SJSA1 (cell line): Measurements from ENCODE around the gene OR2T11. TPM values are rescaled to one million over a fixed set of nuclear protein-coding genes. Genes with fewer than 3 reads are reported as not detected.

Source experiments
- DNase-seq, 2 experiments: peaks; one replicate each; pipeline ENCODE4 v3.0.0-alpha.2; 2015 to 2020; ENCODE audit warnings: low spot score in 2 of 2, low read depth in 1 of 2
- H3K27ac ChIP-seq: fragments of 250-450 bp; sonication (Bioruptor Pico); 2 replicates; pipeline ENCODE4 v1.5.1; 2020; ENCODE audit warnings: mild to moderate bottlenecking, moderate library complexity
- H3K27me3 ChIP-seq: fragments of 250-450 bp; sonication (Bioruptor Pico); replicated peaks from 2 replicates; pipeline ENCODE4 v1.5.1; 2020; ENCODE audit warnings: mild to moderate bottlenecking, moderate library complexity
- H3K36me3 ChIP-seq: fragments of 250-450 bp; sonication (Bioruptor Pico); 2 replicates; pipeline ENCODE4 v1.5.1; 2020; ENCODE audit warnings: mild to moderate bottlenecking
- H3K4me1 ChIP-seq: fragments of 250-450 bp; sonication (Bioruptor Pico); replicated peaks from 2 replicates; pipeline ENCODE4 v1.6.1; 2021; ENCODE audit warnings: mild to moderate bottlenecking
- H3K4me3 ChIP-seq: fragments of 250-450 bp; sonication (Bioruptor Pico); 2 replicates; pipeline ENCODE4 v1.5.1; 2020; ENCODE audit warnings: mild to moderate bottlenecking
- H3K9me3 ChIP-seq: fragments of 250-450 bp; sonication (Bioruptor Pico); replicated peaks from 2 replicates; pipeline ENCODE4 v1.5.1; 2020; ENCODE audit warnings: mild to moderate bottlenecking
- total RNA-seq: library from RNA; depleted of rRNA; stranded (reverse); fragments of >200 nt; shearing (Covaris generic); gene quantifications from 2 replicates; pipeline ENCODE4 v1.2.3, GENCODE V29; 2014

Gene OR2T11
- total RNA-seq, 1 experiment from 2014 or later: not detected

DNA sequence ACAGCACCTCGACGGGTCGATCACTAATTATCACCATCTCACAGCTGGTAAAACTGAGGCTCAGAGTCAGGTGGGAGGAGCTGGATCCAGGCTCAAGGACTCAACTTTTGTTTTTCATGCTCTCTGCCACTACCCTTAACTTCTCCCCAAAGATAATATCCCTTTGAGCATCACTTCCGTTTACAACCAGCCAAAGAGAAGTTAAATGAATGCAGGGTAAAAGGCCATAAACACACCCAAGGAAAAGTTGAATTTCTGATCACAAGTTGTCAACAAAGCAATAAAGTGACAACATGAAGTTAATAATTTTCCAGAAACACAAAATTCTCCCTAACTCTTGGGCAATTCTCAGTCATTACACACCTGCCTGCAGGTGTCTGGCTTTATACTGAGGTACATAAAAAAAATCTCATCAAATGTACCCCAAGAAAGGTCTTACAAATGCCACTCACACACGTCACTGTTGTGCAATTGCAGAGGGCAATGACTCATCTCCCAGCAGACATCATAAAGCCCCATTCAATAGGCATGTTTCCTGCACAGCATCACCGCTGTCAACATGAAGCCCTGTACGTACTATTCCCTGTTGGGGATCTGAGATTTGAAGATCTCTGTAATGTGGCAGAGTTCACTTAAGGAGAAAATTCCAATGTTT is 3.4 kb downstream of the OR2T11 start:
- Histone ChIP-seq H3K27me3 (no peaks in the 10 kb centered on the region), H3K27ac (no peak overlapping the region), H3K36me3 (no peaks in the 10 kb centered on the region), H3K9me3 (no peaks in the 10 kb centered on the region), H3K4me1 (no peaks in the 10 kb centered on the region), H3K4me3 (no peak overlapping the region)
- no peak for DNase-seq

DNA sequence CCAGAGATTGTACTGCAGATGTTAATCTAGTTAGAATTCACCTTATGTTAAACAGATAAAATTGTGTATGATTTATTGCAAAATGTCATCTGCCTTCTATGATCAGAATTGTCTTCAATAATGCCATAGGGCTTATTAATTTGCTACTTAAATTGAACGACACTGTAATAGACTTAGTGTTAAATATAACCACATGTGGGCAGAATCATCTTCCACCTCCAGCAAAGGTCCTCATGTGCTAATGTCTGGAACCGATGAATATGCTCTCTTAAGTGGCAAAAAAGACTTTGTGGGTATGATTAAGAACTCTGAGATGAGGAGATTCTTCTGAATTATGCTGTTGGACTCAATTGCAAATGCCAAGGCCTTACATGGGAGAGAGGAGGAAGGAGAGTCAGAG is 4.3 kb downstream of the OR2T11 start:
- Histone ChIP-seq H3K36me3 (no peaks in the 10 kb centered on the region), H3K4me1 (no peaks in the 10 kb centered on the region), H3K4me3 (no peak overlapping the region), H3K27me3 (no peaks in the 10 kb centered on the region), H3K9me3 (no peaks in the 10 kb centered on the region), H3K27ac (no peak overlapping the region)
- DNase-seq: no peak

DNA sequence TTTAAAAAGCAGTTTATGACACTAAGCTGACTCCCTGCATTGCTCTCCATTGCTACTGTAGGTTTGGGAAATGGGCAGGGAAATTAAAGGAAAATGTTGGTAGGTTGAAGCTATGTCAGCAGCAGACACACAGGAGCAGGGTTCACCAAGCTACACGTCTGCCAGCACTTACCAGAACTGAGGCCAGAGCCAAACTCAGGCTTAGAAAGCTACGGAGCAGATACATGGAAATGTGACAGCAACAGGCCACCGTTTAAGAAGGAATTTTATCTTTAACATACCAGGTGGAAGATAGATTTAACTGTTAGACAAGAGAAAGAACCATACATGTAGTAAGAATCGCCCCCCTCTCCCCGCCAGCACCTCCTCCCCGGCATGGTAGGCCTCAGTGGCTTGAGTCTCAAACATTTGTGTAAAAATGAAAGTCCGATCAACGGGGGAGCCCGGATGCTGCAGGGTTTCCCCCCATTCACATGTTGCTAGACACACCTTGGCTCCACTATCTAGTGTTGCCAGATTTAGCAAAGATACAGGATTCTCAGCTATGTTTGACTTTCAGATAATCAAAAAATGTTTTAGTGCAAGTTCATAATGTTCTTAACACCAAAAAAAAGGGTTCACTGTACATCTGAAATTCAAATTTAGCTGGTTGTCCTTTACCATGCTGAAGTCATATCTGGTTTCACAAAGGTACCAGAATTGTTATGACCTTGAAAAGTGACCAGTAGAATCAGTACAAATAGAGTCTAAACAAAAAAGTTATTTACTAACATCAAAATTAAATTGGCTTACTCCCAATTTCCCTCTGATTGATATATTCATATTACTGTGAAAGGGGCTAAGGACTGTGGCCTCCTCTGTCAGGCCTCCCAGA is 6.7 kb downstream of the OR2T11 start:
- no peaks in the 10 kb centered on the region for H3K4me1 ChIP-seq
- no peak overlapping the region for H3K4me3 ChIP-seq
- no peak for DNase-seq
- H3K27ac ChIP-seq: no peak overlapping the region
- H3K9me3 ChIP-seq: no peaks in the 10 kb centered on the region
- H3K36me3 ChIP-seq: no peaks in the 10 kb centered on the region
- no peaks in the 10 kb centered on the region for H3K27me3 ChIP-seq

DNA sequence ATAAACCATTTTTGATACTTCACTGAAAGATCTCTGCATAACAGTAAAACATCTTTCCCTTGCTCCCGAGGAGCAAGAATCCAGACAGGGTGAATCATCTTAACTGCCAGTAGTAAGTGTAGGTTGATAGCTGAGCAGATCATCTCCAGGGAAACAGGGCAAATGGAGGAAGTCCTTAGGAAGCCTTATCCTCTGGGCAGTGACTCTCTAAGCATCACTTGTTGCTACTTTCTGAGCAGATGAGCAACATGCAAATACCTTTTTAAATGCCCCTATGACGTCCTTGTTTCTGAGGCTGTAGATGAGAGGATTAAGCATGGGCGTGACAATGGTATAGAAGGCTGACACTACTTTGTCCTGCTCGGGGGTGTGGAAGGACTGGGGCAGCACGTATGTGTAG is 8.9 kb downstream of the OR2T11 start:
- H3K27me3 ChIP-seq: no peaks in the 10 kb centered on the region
- H3K9me3 ChIP-seq: no peaks in the 10 kb centered on the region
- H3K4me3 ChIP-seq: no peak overlapping the region
- H3K27ac ChIP-seq: no peak overlapping the region
- no peak for DNase-seq
- H3K4me1 ChIP-seq: no peaks in the 10 kb centered on the region
- H3K36me3 ChIP-seq: no peaks in the 10 kb centered on the region

DNA sequence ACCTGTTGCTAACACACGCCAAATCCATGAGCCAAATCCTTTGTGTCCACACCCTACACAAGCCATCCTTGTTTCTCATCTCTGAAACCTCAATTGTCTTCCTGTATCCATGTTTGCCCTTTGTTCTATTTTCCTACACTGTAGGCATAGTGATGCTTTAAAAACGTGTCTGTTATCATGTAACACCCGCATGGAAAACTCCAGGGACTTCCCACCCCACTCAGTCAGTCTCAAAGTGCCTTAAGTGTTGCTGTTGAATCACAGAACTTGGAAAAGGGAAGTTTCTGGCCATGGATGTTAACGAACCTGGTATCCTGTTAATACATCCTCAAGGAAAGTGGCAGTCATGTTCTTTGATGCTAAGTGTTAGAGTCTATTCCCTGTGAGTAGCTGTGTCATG is 9.7 kb downstream of the OR2T11 start:
- Histone ChIP-seq H3K27ac (no peak overlapping the region), H3K27me3 (no peaks in the 10 kb centered on the region), H3K4me3 (no peak overlapping the region), H3K36me3 (no peaks in the 10 kb centered on the region), H3K4me1 (no peaks in the 10 kb centered on the region), H3K9me3 (no peaks in the 10 kb centered on the region)
- DNase-seq: no peak

DNA sequence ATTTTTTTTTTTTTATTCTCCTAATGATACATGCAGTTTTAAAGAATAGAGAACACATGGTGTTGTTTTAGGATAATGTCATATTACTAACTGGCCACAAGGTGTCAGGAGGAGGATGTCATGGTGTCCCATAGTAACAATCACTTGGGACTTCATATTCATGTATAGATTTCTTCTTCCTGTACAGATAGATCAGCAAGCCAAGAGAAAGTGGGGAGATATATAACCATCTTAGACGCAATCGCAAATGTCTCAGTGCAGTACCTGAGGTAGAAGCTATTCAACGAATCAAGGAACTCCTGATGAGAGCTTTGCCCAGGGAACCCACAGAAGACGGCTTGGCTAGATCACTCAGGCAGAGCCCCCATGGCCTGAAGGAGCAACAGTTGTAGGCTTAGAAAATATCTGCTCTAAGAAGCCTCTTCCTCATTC is 12.3 kb downstream of the OR2T11 start:
- H3K27me3 ChIP-seq: no peaks in the 10 kb centered on the region
- H3K4me3 ChIP-seq: no peak overlapping the region
- no peak overlapping the region for H3K27ac ChIP-seq
- H3K9me3 ChIP-seq: no peaks in the 10 kb centered on the region
- no peaks in the 10 kb centered on the region for H3K36me3 ChIP-seq
- H3K4me1 ChIP-seq: no peaks in the 10 kb centered on the region
- no peak for DNase-seq

DNA sequence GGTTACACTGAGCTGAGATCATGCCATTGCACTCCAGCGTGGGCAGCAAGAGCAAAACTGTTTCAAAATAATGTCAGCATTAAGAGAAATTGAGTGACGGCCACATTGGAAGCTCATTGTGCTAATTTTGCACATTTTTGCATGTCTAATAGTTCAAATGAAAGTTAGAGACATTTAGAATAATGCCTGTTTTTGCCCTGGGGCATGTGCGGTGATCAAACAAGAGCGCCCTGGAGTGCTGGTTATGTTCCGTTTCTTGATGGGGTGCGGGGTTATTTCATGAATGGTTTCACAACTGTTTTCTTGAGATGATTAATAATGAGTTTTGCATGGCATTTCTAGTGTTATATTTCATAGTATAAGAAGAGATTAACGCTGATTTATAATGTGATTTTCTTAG is 13.1 kb downstream of the OR2T11 start:
- H3K9me3 ChIP-seq: no peaks in the 10 kb centered on the region
- no peaks in the 10 kb centered on the region for H3K36me3 ChIP-seq
- no peak for DNase-seq
- no peaks in the 10 kb centered on the region for H3K4me1 ChIP-seq
- H3K27me3 ChIP-seq: no peaks in the 10 kb centered on the region
- no peak overlapping the region for H3K4me3 ChIP-seq
- H3K27ac ChIP-seq: no peak overlapping the region

DNA sequence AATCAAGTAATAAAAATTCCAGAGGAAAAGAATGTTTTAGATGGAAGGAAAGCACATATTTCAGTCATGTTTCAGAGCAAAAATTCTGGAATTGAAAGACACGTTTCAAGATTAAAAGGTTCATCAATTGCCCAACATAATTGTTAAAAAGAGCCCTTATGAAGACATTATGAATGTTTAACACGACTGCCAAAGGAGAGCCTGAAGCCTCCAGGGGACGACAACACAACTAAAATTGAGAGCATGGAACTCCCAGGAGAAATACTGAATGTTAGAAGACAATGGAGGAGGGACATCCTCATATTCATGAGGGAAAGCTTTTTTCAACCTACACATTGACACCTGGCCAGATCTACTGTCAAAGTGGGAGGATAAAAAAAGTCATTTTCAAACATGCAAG is 16.0 kb downstream of the OR2T11 start:
- DNase-seq: no peak
- no peaks in the 10 kb centered on the region for H3K9me3 ChIP-seq
- no peaks in the 10 kb centered on the region for H3K27me3 ChIP-seq
- H3K36me3 ChIP-seq: no peaks in the 10 kb centered on the region
- no peak overlapping the region for H3K27ac ChIP-seq
- no peak overlapping the region for H3K4me3 ChIP-seq
- H3K4me1 ChIP-seq: no peaks in the 10 kb centered on the region

DNA sequence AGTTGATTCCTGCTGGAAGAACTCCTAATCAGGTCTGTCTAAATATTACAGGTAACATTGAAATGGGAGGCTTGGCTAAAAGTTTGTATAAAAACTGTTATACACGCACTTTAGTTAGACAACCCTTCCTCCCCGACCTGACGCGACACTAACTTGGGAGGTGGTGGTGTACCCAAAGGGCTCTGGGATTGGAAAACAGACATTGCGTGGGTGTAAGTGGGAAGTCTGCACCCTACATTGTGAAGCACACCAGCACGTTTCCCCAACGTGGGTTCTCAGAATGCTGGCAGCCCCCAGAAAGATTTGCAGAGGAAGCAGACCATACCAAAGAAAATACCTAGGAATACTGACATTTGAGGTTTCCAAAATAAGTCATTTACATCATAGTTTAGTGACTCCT is 16.8 kb downstream of the OR2T11 start:
- Histone ChIP-seq H3K4me3 (no peak overlapping the region), H3K9me3 (no peaks in the 10 kb centered on the region), H3K27ac (no peak overlapping the region), H3K4me1 (no peaks in the 10 kb centered on the region), H3K36me3 (no peaks in the 10 kb centered on the region), H3K27me3 (no peaks in the 10 kb centered on the region)
- no peak for DNase-seq

DNA sequence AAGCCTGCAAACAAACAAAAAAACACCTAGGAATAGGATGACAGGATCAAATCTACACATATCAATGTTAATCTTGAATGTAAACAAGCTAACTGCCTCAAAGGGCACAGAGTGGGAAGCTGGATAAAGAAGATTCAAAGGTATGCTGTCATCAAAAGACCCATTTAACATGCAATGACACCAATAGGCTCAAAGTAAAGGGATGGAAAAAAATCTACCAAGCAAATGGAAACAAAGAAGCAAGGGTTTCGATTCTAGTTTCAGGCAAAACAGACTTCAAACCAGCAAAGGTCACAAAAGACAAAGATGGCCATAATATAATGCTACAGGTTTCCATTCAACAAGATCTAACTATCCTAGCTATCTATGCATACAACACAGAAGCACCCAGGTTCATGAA is 21.1 kb downstream of the OR2T11 start:
- Histone ChIP-seq H3K9me3 (no peaks in the 10 kb centered on the region), H3K4me3 (no peak overlapping the region), H3K4me1 (no peaks in the 10 kb centered on the region), H3K36me3 (no peaks in the 10 kb centered on the region), H3K27me3 (no peaks in the 10 kb centered on the region), H3K27ac (no peak overlapping the region)
- no peak for DNase-seq

DNA sequence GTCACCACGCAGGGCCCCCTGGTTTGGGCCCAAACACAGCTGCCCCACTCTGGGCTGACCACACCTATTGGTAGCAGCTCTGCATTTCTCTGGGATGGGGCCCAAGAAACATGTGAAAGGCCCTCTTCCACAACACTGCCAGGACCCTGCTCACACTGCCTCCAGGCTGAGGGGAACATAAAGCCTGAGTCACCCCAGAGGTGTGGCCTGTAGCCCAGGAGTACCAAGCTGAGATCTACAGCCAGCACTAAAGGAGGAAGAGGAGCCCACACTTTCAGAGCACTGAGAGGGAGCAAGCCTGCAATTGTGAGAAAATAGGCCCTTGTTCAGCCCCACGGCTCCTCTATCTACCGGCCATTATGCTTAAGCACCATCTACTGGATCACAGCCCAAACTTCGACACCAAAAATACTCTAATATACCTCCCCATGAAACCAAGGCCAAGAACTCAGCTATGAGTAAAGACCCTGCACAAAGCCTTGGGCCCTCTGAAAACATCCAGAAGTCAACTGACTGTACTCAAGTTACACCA is 22.9 kb downstream of the OR2T11 start:
- no peaks in the 10 kb centered on the region for H3K9me3 ChIP-seq
- no peak overlapping the region for H3K27ac ChIP-seq
- H3K4me1 ChIP-seq: no peaks in the 10 kb centered on the region
- no peaks in the 10 kb centered on the region for H3K27me3 ChIP-seq
- DNase-seq: no peak
- H3K4me3 ChIP-seq: no peak overlapping the region
- H3K36me3 ChIP-seq: no peaks in the 10 kb centered on the region

DNA sequence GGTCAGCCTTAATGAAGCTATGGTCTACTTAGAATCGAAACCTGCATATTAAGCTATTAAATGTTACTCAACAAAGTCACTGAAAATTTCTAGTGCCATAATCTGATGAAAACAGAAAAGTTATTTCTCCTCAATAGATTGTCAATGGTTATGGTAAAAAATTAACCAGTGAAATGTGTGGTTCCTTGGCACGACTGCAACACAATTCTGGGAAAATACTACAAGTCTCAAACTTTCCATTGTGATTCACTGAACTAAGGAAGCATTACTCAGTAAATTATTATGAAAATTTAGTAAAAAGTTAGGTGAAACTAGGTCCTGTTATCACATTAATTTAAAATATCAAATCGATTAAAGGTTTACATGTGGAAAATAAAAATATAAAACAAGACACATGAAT is 24.6 kb downstream of the OR2T11 start:
- no peaks in the 10 kb centered on the region for H3K27me3 ChIP-seq
- no peak overlapping the region for H3K27ac ChIP-seq
- H3K4me1 ChIP-seq: no peaks in the 10 kb centered on the region
- DNase-seq: no peak
- H3K9me3 ChIP-seq: no peaks in the 10 kb centered on the region
- no peaks in the 10 kb centered on the region for H3K36me3 ChIP-seq
- H3K4me3 ChIP-seq: no peak overlapping the region

DNA sequence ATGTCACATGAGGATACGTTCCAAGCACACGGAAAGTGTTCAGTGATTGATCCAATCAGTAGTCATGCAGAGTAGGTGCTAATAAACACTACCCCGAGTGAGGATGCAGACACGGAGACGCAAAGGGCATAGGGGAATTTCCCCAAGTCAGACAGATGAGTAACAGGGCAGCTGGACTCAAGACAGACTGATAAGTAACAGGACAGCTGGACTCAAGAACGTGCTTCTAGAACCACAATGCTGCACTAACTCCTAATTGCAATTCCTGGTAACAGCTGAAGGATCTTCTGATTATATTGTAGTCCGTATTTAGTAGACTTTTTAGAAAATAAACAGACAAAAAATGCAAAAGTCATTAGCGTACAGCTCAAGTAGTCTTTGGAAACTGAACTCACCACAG is 35.5 kb downstream of the OR2T11 start:
- Histone ChIP-seq H3K27ac (no peak overlapping the region), H3K4me3 (no peak overlapping the region), H3K36me3 (no peaks in the 10 kb centered on the region), H3K4me1 (no peaks in the 10 kb centered on the region), H3K9me3 (no peaks in the 10 kb centered on the region), H3K27me3 (no peaks in the 10 kb centered on the region)
- no peak for DNase-seq

DNA sequence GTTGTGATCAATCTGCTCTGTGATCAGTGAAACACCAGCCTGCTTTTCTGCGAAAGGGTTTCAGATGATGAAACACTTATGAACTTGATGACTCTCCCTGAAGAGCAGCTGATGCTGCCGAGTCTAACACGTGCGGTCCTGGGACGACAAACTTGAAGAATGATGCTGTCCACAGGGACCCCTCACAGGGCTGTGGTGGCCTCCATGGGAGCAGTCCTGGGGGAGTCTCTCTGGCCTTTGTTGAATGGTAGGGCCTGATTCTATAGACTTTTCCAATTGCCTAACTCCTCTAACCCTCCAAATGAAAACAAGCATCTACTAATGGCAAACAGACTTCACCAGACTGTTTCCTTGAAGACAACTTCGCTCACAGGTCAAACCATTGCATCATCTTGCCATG is 37.3 kb downstream of the OR2T11 start, which contains the start of gene OR2T10:
Gene OR2T10 (minus strand): TSS at position 112 of the 400 bp plus-strand sequence. CDS start 3,932 bp downstream, outside the sequence.
- no peaks in the 10 kb centered on the region for H3K36me3 ChIP-seq
- H3K4me3 ChIP-seq: no peak within 1 kb of the TSS
- H3K27me3 ChIP-seq: no peaks in the 10 kb centered on the region
- no peak for DNase-seq
- H3K4me1 ChIP-seq: no peaks in the 10 kb centered on the region
- H3K9me3 ChIP-seq: no peaks in the 10 kb centered on the region
- no peak within 1 kb of the TSS for H3K27ac ChIP-seq
